ENCODE data around the gene GIGYF2.

GRCh38 chr2:232761301-232761907, 64.3 kb downstream of the GIGYF2 start:
- TF ChIP-seq EGR1 (IDR thresholded peaks at IDR 0.05) (no peak), REST (IDR thresholded peaks at IDR 0.05; ENCODE audit: low read depth) (no peak), FOXM1 (IDR thresholded peaks at IDR 0.05; ENCODE audit: borderline replicate concordance, low read depth) (no peak), ZBTB7A (IDR thresholded peaks at IDR 0.05; ENCODE audit: low read depth) (no peak), YY1 (IDR thresholded peaks at IDR 0.05; ENCODE audit: low read depth) (no peak), MAX (IDR thresholded peaks at IDR 0.05) (no peak), CEBPB (IDR thresholded peaks at IDR 0.05) (no peak), TCF12 (IDR thresholded peaks at IDR 0.05; ENCODE audit: low read depth) (no peak), NFIC (IDR thresholded peaks at IDR 0.05) (no peak), CREB1 (IDR thresholded peaks at IDR 0.05; ENCODE audit: low read depth) (no peak), RAD21 (IDR thresholded peaks at IDR 0.05; ENCODE audit: low read depth) (peak; percentile 56), EP300 (IDR thresholded peaks at IDR 0.05; ENCODE audit: borderline replicate concordance) (no peak), USF1 (IDR thresholded peaks at IDR 0.05) (no peak), TAF1 (IDR thresholded peaks at IDR 0.05; ENCODE audit: low read depth) (no peak)

Measured in Ishikawa (cell line).